Medulla oblongata (tissue), 1 donor: ENCODE data around the gene FAM193B.

Experiments
- DNase-seq: peaks from one replicate; pipeline ENCODE4 v3.0.0-alpha.2; 2015; ENCODE audit errors: extremely low spot score

The FAM193B gene

DNA sequence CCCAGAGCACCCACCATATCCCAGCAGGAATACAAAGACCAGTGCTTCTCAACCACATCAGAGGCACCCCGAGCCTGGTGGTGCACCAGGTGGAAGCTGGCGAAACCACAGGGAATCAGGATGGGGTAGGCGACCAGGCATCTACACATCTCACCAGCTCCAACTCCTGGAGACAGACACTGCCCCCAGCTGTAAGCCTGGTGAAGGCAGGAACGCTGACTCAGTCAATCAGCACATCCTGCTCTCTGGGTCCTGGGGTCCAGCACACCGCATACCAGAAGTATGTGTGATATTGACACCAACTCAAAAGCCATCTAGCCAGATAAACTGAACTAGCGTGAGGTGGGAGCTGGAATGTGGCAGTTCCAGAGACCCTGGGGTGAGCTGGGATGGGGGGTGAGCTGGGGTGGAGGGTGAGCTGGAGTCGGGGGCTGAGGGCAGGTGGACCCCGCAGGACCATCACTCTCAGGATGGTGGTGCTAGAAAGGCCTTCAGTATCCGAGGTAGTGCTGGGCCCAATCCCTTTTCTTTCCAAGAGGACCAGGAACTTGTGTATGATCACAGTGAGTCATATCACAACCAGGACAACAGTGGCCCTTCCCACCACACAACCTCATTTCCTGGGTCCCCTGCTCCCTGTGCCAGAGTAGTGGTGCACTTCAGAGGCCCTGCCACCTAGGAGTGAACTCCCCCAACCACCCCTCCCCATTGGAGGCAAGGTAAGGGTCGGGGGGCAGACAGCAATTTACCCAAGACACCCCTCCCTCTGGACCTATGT lies 83.4 kb downstream of the FAM193B start:
- no peak for DNase-seq
